Heart left ventricle (tissue), 13 donors: ENCODE measurements around the gene XYLT1.

Source experiments
- POLR2A ChIP-seq, 2 donors: fragments of 450-650 bp; IDR thresholded peaks; one replicate each; pipeline ENCODE4 v1.6.1; 2017; ENCODE audit warnings: antibody characterized with exemption in 2 of 2, mild to moderate bottlenecking in 2 of 2, moderate library complexity in 2 of 2
- TF ChIP-seq, protein P1 (sequence below), 12 donors: fragments of 200-600 bp; sonication (generic) in 4 of 12; IDR thresholded peaks; one replicate each; pipeline versions ENCODE4 v1.5.0 to v1.8.0; 2018 to 2022; ENCODE audit warnings: antibody characterized with exemption in 12 of 12, mild to moderate bottlenecking in 5 of 12
- donor health status: ischemic (EF 13 %, LVEDD 7.1; RV severe dilation, severe dysfunction).
- donor health status: DM: no; HTN: yes; CAD: no.
- donor health status: DM: no; HTN: no; CAD: no.
- donor health status: ischemic (EF 25% LVEDD 6.9; RV normal size, moderate dysfunction).
- donor health status: ischemic (EF 25% LVEDD 5.7; RV mildly dilated, moderate dysfunction).
- donor health status: ischemic (EF 35%, LVEDD 5.7; RV mildly dilated, moderate dysfunction).
- donor health status: nonischemic (EF 11% LVEDD 7.7; RV severe dilation, severe dysfunction).
- donor health status: DM: yes; HTN: yes; CAD: no.
- donor health status: PGD.
- donor health status: ischemic (EF 29% LVEDD 5.4; RV normal size, mild dysfunction).
- donor health status: nonischemic (EF 23%, LVEDD 6.1; RV moderate dilation, normal function).

DNA sequence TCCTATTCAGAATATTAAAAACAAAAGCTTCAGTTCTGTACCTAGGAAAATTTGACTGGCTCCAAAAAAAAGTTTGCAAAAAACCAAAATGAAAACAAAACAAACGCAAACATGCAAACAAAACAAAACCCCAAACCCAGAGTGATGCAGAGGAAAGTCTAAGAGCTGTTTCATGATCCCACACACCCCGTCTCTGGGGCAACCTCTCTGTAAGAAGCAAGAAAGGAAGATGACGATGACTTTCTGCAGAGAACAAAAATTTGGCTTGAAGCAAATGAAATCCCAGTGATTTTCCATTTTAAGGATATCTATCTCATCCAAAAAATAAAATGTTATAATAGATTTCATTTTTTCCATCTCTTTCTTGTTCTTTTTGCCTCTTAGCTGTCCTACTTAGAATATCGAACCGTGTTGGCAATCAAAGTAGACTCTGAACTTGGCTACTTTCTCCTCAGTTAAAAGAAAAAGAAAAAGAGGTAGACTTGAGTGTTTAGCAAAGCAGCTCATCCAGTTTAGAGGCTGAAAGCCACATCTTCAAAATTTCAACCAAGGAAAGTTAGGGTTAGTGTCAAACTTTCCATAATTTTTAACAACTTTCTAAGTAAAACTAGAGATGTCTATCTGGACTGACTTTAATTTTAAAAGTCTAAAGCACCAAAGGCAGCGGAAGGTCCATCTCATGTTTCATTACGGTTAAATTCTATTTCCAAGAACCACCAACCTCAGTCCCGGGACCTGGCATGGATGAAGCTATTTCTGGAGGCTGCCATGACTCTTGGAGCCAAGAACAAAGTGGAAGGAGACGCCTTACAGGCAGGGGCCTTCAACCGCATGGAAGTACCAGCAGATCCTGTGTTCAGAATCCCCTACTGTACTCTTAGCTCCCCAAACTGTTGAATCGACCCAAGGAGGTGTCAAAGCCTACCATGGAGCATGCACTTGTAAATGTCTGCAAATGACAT, 180.8 kb downstream of the XYLT1 start:
- TF ChIP-seq, protein P1, sequence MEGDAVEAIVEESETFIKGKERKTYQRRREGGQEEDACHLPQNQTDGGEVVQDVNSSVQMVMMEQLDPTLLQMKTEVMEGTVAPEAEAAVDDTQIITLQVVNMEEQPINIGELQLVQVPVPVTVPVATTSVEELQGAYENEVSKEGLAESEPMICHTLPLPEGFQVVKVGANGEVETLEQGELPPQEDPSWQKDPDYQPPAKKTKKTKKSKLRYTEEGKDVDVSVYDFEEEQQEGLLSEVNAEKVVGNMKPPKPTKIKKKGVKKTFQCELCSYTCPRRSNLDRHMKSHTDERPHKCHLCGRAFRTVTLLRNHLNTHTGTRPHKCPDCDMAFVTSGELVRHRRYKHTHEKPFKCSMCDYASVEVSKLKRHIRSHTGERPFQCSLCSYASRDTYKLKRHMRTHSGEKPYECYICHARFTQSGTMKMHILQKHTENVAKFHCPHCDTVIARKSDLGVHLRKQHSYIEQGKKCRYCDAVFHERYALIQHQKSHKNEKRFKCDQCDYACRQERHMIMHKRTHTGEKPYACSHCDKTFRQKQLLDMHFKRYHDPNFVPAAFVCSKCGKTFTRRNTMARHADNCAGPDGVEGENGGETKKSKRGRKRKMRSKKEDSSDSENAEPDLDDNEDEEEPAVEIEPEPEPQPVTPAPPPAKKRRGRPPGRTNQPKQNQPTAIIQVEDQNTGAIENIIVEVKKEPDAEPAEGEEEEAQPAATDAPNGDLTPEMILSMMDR (IDR thresholded peaks at IDR 0.05), result no peak
- no peak for TF ChIP-seq POLR2A (IDR thresholded peaks at IDR 0.05)
